COLO668 (cell line): Measurements from ENCODE around the gene SHLD2.
"Not testable (repeated sequence)": the region's sequence is repeated elsewhere in the genome, so short reads cannot be mapped to it uniquely, and the experiment has no call there.

Experiments used
- DNase-seq: peaks from one replicate; lab custom pipeline; 2025; ENCODE audit not compliant: unreplicated experiment; lab: John Stamatoyannopoulos, UW

The SHLD2 gene

DNA sequence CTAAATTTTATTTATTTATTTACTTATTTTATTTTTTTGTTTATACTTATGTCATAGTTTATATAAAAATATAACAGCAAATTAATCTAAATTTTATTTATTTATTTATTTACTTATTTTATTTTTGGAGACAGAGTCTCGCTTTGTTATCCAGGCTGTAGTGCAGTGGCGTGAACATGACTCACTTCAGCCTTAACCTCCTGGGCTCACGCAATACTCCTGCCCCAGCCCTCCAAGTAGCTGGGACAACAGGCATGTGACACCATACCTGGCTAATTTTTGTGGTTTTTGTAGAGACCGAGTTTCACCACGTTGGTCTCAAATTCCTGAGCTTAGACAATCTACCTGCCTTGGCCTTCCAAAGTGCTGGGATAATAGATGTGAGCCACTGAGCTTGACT, 115.3 kb downstream of the SHLD2 start:
- DNase-seq: not testable (repeated sequence)

DNA sequence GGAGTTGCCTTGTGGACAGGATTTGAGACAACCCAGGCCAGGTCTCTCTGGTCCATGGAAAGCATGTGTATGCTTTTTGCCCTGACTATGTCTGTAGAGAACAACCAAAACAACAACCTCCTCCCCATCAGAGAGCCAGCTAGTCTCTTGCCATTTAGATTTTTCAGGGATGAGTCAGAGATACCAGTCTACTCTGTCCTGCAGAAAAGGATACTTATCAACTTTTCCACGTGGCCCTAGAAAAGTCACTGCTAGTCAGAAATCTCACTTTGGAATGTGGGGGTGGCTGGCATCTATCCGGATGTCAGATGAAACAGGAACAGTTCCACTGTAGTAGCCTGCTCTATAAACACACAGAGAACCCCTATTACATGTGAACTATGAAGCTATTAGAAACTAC, 116.8 kb downstream of the SHLD2 start:
- DNase-seq: not testable (repeated sequence)

DNA sequence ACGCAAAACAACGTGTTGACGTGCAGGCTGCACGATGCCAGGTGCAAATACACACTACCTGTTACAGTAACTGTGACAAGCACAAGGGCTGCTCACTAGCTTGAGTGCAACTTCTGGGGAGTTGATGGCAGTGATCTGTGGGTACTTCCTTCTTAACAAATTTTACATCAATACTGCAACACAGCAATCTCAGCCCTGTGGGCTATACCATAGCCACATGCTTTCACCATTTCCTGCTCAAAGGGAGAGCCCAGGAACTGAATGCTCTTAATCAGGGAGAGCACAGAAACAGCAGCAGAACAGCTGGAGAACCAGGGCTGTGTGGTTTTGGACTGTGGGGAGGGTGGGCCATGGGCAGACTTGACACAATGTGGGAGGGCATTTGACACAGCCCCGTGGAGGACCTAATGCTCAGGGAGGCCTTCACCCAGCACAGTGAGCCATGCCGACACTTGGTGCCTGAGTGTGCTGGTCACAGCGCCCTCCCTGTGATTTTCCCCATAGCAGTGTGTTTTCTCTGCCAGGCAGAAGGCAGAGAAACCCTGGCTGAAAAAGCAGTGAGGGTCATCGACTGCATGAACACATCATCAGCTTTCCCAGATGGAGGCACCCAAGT, 118.3 kb downstream of the SHLD2 start:
- DNase-seq: not testable (repeated sequence)

DNA sequence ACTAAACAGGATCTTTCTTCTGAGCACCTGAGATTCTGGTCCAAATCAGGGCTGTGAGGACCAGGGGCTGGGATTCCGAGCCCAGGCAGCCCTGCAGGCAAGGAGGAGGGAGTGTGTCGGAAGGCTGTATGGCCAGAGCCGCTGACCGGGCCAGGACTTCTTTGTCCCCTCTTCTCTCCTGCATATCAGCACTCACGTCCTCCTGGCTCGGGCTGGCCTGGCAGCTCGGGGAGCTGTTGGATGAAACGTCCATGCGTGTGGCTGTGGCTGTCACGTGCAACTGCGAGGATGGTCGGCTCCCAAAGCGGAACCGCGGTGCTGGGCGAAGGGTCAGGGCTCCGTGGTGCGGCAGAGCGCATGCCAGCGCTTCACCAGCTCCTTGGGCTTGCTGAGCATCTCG, 118.8 kb downstream of the SHLD2 start:
- DNase-seq: not testable (repeated sequence)

DNA sequence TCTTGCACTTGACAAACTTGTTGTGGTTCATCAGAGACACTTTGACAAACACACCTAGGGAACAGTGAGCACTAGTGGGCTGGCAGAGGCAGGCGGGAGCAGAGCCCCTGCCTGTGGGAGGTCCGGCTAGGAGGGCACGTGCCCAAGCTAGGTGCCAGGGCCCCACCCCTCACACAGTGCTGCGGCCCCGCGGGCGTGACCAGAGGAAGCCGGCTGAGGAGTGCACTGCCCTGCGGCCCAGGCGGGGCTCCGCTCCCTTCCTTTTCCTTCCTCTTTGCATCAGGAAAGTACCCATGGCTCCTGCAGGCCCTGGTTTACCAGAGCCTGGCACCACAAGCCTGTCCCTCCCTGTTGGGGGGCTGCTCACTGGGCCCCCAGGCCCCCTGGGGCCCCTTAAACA, 121.1 kb downstream of the SHLD2 start:
- DNase-seq: not testable (repeated sequence)

DNA sequence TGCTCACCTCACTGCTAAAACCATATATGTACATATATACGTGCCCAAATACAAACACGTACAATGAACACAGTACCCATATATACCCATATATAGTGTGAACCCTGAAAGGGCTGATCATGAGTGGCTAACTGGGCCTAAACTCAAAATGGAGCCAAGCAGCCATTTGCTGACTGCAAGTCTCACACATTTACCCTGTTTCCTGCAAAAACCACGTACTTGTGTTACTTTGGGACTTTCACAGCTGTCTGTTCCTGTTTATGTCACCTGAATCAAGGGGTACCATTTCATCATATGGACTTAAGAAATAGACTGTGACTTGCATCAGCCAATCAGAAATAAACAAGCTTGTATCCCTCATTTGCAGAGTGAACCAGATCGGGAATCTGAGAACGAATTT, 124.4 kb downstream of the SHLD2 start:
- DNase-seq: not testable (repeated sequence)

DNA sequence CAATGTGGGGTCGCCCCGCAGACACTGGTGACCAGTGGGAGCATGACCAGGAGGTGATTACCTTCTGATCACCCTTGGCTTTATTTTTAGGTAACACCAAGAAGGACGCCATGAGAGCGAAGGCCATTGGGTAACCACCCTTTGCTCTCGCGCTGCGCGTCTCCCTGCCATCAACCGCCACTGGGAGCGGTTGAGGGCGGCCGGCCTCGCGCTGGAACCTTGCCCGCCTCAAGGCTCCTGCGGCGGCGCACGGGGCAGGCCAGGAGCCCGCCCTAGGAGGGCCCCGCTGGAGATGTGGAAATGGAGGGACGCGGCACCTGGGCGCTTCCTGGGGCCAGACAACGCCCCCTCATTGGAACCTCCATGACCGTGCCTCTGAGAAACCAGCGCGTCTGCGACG, 127.8 kb downstream of the SHLD2 start:
- not testable (repeated sequence) for DNase-seq

DNA sequence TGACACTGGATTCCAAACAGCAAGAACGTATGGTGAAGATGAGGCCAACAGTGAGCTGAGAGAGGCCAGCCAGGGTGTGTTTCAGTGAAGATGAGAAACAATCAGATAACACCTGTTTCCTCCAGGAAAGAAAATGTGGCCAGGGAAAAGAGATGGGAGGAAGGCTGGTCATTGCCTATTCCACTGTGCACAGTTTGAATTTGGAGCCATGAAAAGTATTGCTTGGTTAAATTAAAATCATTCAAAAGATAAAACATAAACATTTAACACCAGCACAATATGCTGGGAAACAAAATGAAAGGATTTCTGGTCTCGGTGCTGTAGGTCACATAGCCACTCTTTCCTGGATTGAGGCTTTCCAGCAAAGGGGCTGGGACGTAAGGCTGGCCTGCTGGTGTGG, 130.1 kb downstream of the SHLD2 start, which contains the start of gene NUTM2A:
TSS of gene NUTM2A (plus strand) at position 301 of the 400 bp plus-strand sequence. CDS start 383 bp downstream, outside the sequence.
- DNase-seq: not testable (repeated sequence)

DNA sequence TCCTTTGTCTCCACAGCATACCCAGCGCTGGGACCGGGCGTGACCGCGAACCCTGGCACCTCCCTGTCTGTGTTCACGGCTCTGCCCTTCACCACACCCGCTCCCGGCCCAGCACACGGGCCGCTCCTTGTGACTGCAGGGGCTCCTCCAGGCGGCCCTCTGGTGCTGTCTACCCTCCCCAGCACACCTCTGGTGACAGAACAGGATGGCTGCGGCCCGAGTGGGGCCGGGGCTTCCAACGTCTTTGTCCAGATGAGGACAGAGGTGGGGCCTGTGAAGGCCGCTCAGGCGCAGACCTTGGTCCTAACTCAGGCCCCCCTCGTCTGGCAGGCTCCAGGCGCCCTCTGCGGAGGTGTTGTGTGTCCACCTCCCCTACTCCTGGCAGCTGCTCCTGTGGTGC, 133.2 kb downstream of the SHLD2 start:
- DNase-seq: not testable (repeated sequence)

DNA sequence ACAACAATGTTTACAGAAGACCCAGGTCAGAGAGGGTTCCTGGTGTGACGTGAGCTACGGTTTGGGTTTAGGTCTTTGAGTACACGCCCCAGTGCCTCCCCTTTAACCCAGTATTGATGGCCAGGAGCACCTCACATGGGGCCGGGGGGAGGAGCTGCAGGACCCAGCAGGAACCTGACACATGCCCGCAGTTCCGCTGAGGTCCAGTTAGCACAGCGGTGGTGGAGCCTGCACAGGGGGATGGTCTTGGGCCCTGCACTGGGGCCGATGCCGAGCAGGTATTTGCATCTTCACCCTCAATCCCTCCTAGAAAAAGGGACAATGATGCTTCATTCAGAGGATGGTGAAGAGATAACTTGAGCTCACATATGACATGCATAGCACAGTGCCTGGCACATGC, 134.2 kb downstream of the SHLD2 start:
- DNase-seq: not testable (repeated sequence)

DNA sequence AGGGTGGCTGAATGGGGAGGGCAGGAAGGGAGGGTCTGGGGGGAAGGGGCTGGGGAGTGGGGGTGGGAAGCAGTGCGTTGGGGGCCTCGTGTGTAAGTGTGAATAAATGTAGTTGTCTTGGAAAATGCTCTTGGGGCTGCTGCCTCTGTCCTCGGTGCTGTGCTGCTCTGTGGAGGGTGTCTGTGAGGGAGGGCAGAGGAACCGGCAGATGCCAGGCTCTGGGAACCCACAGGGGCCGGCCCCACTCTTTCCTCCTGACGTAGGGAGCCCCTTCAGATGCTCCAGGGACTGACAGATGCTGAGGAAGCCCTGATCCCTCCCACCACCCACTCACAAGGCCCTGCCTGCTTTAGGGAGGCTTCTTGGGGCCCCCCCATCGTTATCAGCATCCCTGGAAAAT, 139.8 kb downstream of the SHLD2 start:
- DNase-seq: not testable (repeated sequence)

DNA sequence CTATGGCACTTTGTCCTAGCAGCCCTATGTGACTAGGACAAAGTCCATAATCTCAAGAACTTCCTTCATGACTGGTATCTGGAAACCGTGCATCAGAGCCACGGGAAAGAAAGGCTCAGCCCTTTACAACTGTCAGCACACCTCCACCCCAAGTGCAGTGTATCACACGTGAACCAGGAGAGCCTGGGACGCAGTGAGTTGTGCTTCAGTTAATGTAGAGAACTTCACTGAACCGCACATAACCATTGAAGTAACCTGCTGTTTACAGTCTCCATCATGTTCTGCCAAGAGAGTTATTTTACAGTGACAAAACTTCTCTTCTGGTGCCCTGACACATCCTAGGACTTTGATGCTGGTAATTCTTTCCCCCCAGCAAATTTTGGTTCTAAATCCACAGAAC, 142.2 kb downstream of the SHLD2 start:
- not testable (repeated sequence) for DNase-seq

DNA sequence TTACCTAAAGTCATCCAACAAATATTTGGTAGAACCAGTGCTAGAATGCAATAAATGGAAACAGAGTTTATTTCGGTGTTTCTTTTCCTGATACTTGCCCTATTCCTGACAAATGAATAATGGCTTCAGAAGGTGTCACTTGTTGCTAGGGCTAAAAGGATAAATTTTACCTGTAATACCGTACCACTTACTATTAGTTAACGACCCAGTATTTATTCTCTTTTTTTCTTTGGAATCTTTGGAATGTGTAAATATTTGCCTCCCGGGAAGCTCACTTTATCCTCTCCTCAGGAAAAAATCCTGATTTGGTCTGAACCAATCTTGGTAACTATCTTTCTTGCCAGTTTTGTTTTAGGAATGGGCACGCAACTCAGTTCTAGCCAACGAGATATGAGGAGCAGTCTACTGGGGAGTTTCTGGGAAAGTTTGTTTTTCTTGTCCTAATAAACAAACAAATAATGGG, 144.4 kb downstream of the SHLD2 start:
- DNase-seq: not testable (repeated sequence)
